GM12892 (cell line): ENCODE results near the gene EHBP1L1.

Source experiments
- POLR2A ChIP-seq: IDR thresholded peaks from 2 replicates; pipeline ENCODE4 v1.6.1; 2011; ENCODE audit warnings: low read depth, low read length, control low read depth
- POLR2AphosphoS5 ChIP-seq: IDR thresholded peaks from 2 replicates; pipeline ENCODE4 v1.6.1; 2011; ENCODE audit warnings: low read depth, low read length, control low read depth

- no peak for TF ChIP-seq POLR2AphosphoS5
- TF ChIP-seq POLR2A, result no peak
These were observed 36.0 kb upstream of the EHBP1L1 start for GRCh38 chr11:65539744-65540289.
